GM12872 (cell line): Measurements from ENCODE around the gene ADAMTS17.

Source experiments
- TF ChIP-seq, protein P1 (sequence below): IDR thresholded peaks from 3 replicates; pipeline ENCODE4 v1.5.1; 2011; ENCODE audit warnings: low read depth, mild to moderate bottlenecking, low read length, moderate library complexity; ENCODE audit not compliant: insufficient read depth

The ADAMTS17 gene

DNA sequence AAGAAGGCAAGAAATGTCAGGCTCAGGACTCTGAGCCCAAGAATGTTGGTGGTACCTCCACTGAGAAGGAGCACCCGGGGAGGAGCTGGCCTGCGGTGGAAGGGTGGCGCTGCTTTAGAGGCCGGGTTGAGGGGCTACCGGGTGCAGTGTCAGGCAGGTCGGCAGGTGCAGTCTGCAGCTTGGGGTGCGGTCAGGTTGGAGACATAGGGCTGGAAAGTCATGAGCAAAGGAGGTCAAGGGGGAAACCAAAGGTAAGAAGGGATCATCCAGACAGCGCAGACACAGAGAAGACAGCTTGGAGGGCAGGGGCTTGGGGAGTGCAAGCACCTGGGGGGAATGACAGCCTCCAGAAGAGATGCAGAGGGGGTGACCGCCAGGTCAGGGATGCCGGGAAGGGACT is 334.2 kb downstream of the ADAMTS17 start:
- TF ChIP-seq, protein P1, sequence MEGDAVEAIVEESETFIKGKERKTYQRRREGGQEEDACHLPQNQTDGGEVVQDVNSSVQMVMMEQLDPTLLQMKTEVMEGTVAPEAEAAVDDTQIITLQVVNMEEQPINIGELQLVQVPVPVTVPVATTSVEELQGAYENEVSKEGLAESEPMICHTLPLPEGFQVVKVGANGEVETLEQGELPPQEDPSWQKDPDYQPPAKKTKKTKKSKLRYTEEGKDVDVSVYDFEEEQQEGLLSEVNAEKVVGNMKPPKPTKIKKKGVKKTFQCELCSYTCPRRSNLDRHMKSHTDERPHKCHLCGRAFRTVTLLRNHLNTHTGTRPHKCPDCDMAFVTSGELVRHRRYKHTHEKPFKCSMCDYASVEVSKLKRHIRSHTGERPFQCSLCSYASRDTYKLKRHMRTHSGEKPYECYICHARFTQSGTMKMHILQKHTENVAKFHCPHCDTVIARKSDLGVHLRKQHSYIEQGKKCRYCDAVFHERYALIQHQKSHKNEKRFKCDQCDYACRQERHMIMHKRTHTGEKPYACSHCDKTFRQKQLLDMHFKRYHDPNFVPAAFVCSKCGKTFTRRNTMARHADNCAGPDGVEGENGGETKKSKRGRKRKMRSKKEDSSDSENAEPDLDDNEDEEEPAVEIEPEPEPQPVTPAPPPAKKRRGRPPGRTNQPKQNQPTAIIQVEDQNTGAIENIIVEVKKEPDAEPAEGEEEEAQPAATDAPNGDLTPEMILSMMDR = no peak

DNA sequence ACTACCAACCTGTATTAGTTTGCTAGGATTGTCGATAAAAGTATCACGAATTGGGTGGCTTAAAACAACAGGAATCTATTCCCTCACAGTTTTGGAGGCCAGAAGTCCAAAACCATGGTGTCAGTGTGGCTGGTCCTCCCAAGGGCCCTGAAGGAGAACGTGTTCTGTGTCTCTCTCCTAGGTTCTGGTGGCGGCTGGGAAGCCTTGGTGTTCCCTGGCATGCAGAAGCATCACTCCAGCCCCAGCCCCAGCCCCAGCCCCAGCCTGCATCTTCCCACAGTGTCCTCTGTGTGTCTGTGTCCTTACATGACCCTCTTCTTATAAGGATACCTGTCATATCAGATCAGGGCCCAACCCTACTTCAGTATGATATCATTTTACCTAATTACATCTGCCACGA is 336.1 kb downstream of the ADAMTS17 start:
- TF ChIP-seq, protein P1 = no peak

DNA sequence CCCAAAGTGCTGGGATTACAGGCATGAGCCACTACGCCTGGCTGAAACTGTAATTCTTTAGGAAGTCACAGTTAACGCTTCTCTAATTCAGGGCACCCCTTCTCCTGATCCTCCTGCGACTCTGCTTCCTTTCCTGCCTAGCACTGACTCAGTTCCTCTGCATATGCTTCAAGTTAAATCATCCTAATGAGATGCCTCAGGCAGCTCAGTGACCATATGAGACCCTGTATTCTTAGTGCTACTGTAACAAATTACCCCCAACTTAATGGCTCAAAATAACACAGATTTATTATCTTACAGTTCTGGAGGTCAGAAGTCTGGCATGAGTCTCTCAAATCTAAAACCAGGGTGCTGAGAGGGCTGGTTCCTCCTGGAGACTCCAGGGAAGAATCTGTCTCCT is 336.8 kb downstream of the ADAMTS17 start:
- TF ChIP-seq, protein P1 = no peak

DNA sequence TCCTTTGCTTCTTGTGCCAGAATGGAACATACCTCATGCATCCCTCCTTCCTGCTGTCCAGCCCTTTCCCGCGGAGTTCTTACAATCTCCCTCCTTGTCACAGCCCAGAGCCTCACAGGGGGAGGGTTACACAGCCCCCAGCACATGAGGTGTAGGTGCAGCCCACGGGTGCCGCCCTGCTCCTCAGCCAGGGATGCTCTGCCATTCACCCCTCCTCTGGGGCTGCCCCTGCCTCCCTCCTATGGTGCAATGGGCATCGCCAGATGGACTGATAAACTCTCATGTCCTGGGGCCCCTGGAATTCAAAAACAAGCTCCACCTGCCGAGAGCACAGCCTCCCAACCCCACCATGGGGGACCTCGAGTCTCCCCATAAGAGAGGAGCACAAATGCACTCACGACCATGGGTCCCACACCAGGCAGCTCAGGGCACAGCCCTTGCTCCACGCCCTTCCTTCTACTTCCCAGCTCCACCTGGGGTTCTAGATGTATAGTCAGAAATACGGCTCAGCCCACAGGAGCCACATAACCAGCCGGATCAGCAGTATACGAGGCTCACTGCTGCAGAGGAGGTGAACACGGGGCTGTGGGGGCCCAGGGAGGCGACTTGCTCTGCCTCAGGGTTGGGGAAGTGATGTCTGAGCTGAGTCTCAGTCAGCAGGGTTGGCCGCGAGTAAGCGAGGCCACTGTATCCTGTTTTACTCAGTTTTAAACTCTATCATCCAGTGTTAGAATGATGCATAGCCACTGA is 338.8 kb downstream of the ADAMTS17 start:
- TF ChIP-seq, protein P1 = no peak

DNA sequence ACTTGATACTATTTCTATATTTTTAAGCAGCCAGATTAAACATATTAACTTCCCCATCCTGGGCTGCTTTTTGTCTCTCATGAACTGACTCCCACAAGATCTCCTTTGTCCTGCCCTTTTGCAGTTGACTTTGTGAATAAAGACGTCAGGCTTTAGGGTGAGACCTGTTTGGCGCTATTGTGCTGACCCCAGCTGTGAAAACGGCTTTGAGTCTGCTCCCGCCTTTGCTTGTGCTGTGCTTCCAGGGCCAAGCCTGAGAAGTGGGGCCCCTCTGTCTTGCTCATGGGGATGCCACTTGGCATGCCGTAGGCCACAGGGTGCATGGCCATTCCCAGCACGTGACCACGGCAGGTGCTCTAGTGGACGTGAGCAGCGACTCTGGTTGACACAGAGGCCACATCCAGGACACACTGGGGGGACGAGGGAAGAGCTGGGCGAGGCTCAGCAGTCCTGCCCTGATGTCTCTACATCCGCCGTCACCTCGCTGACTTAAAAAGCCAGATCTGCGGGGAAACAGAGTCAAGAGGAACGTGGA is 339.6 kb downstream of the ADAMTS17 start:
- TF ChIP-seq, protein P1 = no peak

DNA sequence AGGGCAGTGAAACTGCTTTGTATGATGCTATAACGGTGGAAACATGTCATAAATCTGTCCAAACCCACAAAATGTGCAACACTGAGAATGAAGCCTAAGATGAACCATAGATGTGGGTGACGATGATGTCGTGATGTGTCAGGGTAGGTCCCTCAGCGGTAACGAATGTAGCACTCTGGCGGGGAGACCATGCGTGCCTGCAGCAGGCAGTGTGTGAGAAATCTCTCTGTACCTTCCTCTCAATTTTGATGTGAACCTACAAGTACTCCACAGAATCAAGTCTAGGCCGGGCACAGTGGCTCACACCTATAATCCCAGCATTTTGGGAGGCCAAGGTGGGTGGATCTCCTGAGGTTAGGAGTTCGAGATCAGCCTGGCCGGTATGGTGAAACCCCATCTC is 340.4 kb downstream of the ADAMTS17 start:
- TF ChIP-seq, protein P1 = no peak

DNA sequence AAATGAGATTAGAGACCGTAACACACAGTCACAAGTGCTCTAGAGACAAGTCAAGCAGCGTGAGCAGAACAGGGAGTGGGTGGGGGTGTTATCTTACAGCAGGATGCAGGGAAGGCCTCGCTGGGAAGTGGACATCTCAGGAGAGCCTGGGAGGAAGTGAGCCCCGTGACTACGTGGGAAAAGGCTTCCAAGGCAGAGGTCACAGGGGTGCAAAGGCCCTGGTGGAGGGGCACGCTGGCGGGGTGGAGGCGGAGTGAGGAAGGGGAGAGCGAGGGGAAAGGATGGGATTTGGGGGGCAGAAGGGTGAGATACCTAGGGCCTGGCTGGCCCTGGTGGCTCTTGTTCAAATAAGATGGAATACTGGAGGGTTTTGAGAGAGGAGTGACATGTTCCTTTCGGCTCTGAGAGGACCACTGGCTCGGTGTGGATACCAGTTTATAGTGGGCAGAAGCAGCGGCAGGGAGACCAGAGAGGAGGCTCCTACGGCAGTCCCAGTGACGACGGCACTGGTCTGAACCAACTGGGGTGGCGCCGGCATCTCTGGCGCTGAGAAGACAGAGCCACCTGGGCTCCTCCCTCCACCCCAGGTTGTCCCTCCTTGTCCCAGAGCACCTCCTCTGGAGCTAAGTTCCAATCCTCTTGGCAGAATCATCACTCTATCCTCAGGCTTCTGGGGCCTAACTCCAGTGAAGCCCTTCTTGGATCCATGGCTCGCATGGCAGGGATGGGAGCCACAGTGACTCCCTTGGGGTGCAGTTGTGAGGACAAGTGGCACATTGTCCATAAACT is 342.3 kb downstream of the ADAMTS17 start:
- TF ChIP-seq, protein P1 = no peak
